SK-N-MC (cell line): Measurements from ENCODE around the gene SLC35D2.

Source experiments
- EZH2 ChIP-seq: fragments of 200-600 bp; sonication (generic); IDR thresholded peaks from one replicate; pipeline ENCODE4 v1.6.1; 2017; ENCODE audit warnings: antibody characterized with exemption
- FOXP2 ChIP-seq: optimal IDR thresholded peaks from 2 replicates; pipeline ENCODE3; 2011; ENCODE audit warnings: mild to moderate bottlenecking, moderate library complexity; ENCODE audit not compliant: insufficient read depth; ENCODE audit errors: extremely low read length, control extremely low read depth
- POLR2AphosphoS5 ChIP-seq: IDR thresholded peaks from 2 replicates; pipeline ENCODE4 v1.6.1; 2012; ENCODE audit warnings: mild to moderate bottlenecking, low read depth, low read length, borderline replicate concordance

DNA sequence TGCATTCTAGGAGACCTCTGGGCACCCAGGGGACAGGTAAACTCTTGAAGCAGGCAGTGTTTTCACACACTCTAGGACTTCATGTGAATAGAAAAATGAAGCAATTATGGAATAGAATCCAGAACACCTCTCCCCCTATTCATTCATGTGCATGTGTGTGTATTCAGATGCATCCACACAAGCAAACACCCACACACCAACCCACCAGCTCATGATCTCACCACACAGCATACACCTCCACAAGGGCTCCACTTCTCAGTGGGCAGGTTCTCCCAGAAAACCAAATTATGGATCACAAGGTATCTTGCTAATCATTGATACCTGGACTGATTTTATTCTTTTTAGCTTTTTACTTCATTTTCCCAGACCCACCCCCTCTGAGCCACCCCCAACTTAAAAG, 60.3 kb downstream of the SLC35D2 start:
- TF ChIP-seq EZH2: no peak
- no peak for TF ChIP-seq POLR2AphosphoS5
- TF ChIP-seq FOXP2: no peak
